Heart right ventricle (tissue), 16 donors: ENCODE measurements around the gene CYBC1. TPM values are rescaled to one million over a fixed set of nuclear protein-coding genes. Genes with fewer than 3 reads are reported as not detected.

Experiments used
- ATAC-seq, 8 donors: fragments of 200-7000 bp; cut with Tn5 transposase; one replicate each; pipeline ENCODE4 v1.9.1; 2020; ENCODE audit warnings: mild to moderate bottlenecking in 8 of 8, moderate library complexity in 8 of 8, moderate number of reproducible peaks in 1 of 8
- DNase-seq, 2 donors: peaks; one replicate each; pipeline ENCODE4 v3.0.0-alpha.2; 2020
- H3K27ac ChIP-seq, 10 donors: fragments of 200-600 bp; sonication (generic) in 2 of 10; one replicate each; pipeline versions ENCODE4 v1.5.0 to v1.8.0; 2020 to 2022; ENCODE audit warnings: mild to moderate bottlenecking in 3 of 10
- H3K27me3 ChIP-seq, 7 donors: fragments of 200-600 bp; one replicate each; pipeline ENCODE4 v1.8.0; 2021 to 2022; ENCODE audit warnings: mild to moderate bottlenecking in 2 of 7
- H3K36me3 ChIP-seq, 9 donors: fragments of 200-600 bp; sonication (generic) in 1 of 9; one replicate each; pipeline versions ENCODE4 v1.5.0 to v1.8.0; 2020 to 2022; ENCODE audit warnings: mild to moderate bottlenecking in 2 of 9
- H3K4me1 ChIP-seq, 9 donors: fragments of 200-600 bp; sonication (generic) in 1 of 9; one replicate each; pipeline versions ENCODE4 v1.5.0 to v1.8.0; 2020 to 2022; ENCODE audit warnings: mild to moderate bottlenecking in 4 of 9
- H3K4me3 ChIP-seq, 10 donors: fragments of 200-600 bp; sonication (generic) in 2 of 10; one replicate each; pipeline versions ENCODE4 v1.5.0 to v1.8.0; 2020 to 2022; ENCODE audit warnings: mild to moderate bottlenecking in 7 of 10, moderate library complexity in 2 of 10
- H3K9me3 ChIP-seq, 11 donors: fragments of 200-600 bp in 10 of 11; sonication (generic) in 2 of 11; one replicate each; pipeline versions ENCODE4 v1.5.0 to v1.8.0; 2013 to 2022; ENCODE audit warnings: mild to moderate bottlenecking in 2 of 11, control low read depth in 1 of 11, moderate library complexity in 1 of 11
- CTCF ChIP-seq, 9 donors: fragments of 200-600 bp; sonication (generic) in 2 of 9; IDR thresholded peaks; one replicate each; pipeline versions ENCODE4 v1.5.0 to v1.8.0; 2021 to 2022; ENCODE audit warnings: antibody characterized with exemption in 9 of 9, mild to moderate bottlenecking in 5 of 9, moderate library complexity in 1 of 9
- WGBS, 2 donors: extraction: QIAGEN DNeasy Blood & Tissue Kit; methylation state at CpG; one replicate each; pipeline ENCODE4 v1.1.7; 2013; ENCODE audit warnings: inconsistent platforms in 1 of 2; 5-methylcytosine and 5-hydroxymethylcytosine counted together
- intact Hi-C, 10 donors: fragments of 100-400 bp; cut with DNase I; formaldehyde crosslinking; loops; one replicate each; pipeline versions ENCODE4 v1.11.1 to v1.14.2; 2022
- polyA plus RNA-seq, 2 donors: library from polyadenylated mRNA; stranded (reverse); fragments of 200-250 nt; gene quantifications; one replicate each; pipeline ENCODE4 v1.2.3, GENCODE V29; 2013
- total RNA-seq, 10 donors: library from RNA; stranded (reverse); fragmentation: NEBNext Ultra II Directional in 3 of 10; extraction: Animal tissue kit (Norgen Biotek cat#: 25700) in 3 of 10; gene quantifications; one replicate each; pipeline versions ENCODE4 v1.2.1 to v1.2.4, GENCODE V29; 2021 to 2023
- donor health status: Arrhythmogenic right ventricular cardiomyopathy.
- donor health status: ischemic (EF 13 %, LVEDD 7.1; RV severe dilation, severe dysfunction).
- donor health status: healthy with polysubstance abuse.
- donor health status: DM: no; HTN: yes; CAD: no.
- donor health status: DM: no; HTN: no; CAD: no.
- donor health status: ischemic (EF 25% LVEDD 6.9; RV normal size, moderate dysfunction).
- donor health status: ischemic (EF 25% LVEDD 5.7; RV mildly dilated, moderate dysfunction).
- donor health status: healthy.
- donor health status: DM: yes; HTN: yes; CAD: no.
- donor health status: Ischemic cardiomyopathy.
- donor health status: ischemic (EF 35%, LVEDD 5.7; RV mildly dilated, moderate dysfunction).
- donor health status: nonischemic (EF 11% LVEDD 7.7; RV severe dilation, severe dysfunction).
- donor health status: DM: yes; HTN: yes; CAD: no.
- donor health status: PGD.
- donor health status: ischemic (EF 29% LVEDD 5.4; RV normal size, mild dysfunction).
- donor health status: nonischemic (EF 23%, LVEDD 6.1; RV moderate dilation, normal function).

Gene CYBC1
- total and polyA plus RNA-seq, 12 donors, result 13.4 to 56.6 (median 21.0) TPM

- intact Hi-C loops, result loop anchor here in 5 of 10 donors (5.0 to 10.0 kb wide), 3 partner anchors 36 to 212 kb away; partner anchors contain the start of genes NARF (in 2 of the 5) and CYBC1 (in 1 of the 5)
- 90 to 93% methylated on average over 6 of the region's 6 CpGs for WGBS, 2 donors
- no peak for TF ChIP-seq CTCF (IDR thresholded peaks at IDR 0.05)
Measured at GRCh38 chr17:82416771-82417170, 33.8 kb downstream of the CYBC1 start.

GRCh38 chr17:82416264-82416663, 34.3 kb downstream of the CYBC1 start:
- no peak for TF ChIP-seq CTCF (IDR thresholded peaks at IDR 0.05)
- intact Hi-C loops, result loop anchor here in 5 of 10 donors (5.0 to 10.0 kb wide), 3 partner anchors 36 to 211 kb away; partner anchors contain the start of genes NARF (in 2 of the 5) and CYBC1 (in 1 of the 5)
- no peaks in the 10 kb centered on the region for H3K9me3 ChIP-seq
- peaks cover 0 to 18% (median 3%) of the 10 kb centered on the region in 9 donors for H3K36me3 ChIP-seq
- WGBS, 2 donors, result 92 to 95% methylated on average over 4 of the region's 4 CpGs
- ATAC-seq, result no peak
- no peaks in the 10 kb centered on the region for H3K27me3 ChIP-seq
- DNase-seq, result no peak
- H3K4me3 ChIP-seq, result no peak overlapping the region
- H3K4me1 ChIP-seq, result peaks cover 3 to 37% (median 20%) of the 10 kb centered on the region in 9 donors
- H3K27ac ChIP-seq, result no peak overlapping the region

More at GRCh38 chr17:82416771-82417170, 33.8 kb downstream of the CYBC1 start:
- H3K4me1 ChIP-seq, result peaks cover 3 to 37% (median 20%) of the 10 kb centered on the region in 9 donors
- peaks cover 0 to 22% (median 3%) of the 10 kb centered on the region in 9 donors for H3K36me3 ChIP-seq
- H3K27ac ChIP-seq, result no peak overlapping the region
- no peak for ATAC-seq
- H3K4me3 ChIP-seq, result no peak overlapping the region
- DNase-seq, result no peak
- H3K9me3 ChIP-seq, result no peaks in the 10 kb centered on the region
- no peaks in the 10 kb centered on the region for H3K27me3 ChIP-seq

GRCh38 chr17:82415786-82416185, 34.8 kb downstream of the CYBC1 start:
- intact Hi-C loops, result loop anchor here in 8 of 10 donors (2.0 to 10.0 kb wide), 5 partner anchors 37 to 211 kb away; partner anchors contain the start of genes NARF (in 2 of the 8) and CYBC1 (in 1 of the 8)
- no peak for ATAC-seq
- Histone ChIP-seq H3K9me3 (no peaks in the 10 kb centered on the region), H3K27me3 (no peaks in the 10 kb centered on the region), H3K4me1 (peaks cover 3 to 37% (median 20%) of the 10 kb centered on the region in 9 donors), H3K27ac (no peak overlapping the region), H3K36me3 (peaks cover 0 to 16% (median 3%) of the 10 kb centered on the region in 9 donors), H3K4me3 (no peak overlapping the region)
- WGBS, 2 donors, result 92 to 94% methylated on average over 9 of the region's 9 CpGs
- no peak for DNase-seq
- no peak for TF ChIP-seq CTCF (IDR thresholded peaks at IDR 0.05)

GRCh38 chr17:82415336-82415735, 35.2 kb downstream of the CYBC1 start:
- peaks cover 3 to 37% (median 20%) of the 10 kb centered on the region in 9 donors for H3K4me1 ChIP-seq
- intact Hi-C loops, result loop anchor here in 8 of 10 donors (2.0 to 10.0 kb wide), 5 partner anchors 37 to 211 kb away; partner anchors contain the start of genes NARF (in 2 of the 8) and CYBC1 (in 1 of the 8)
- 92 to 93% methylated on average over 26 of the region's 26 CpGs for WGBS, 2 donors

More at GRCh38 chr17:82415336-82415735, 35.2 kb downstream of the CYBC1 start:
- ATAC-seq (no peak), DNase-seq (no peak)
- no peaks in the 10 kb centered on the region for H3K9me3 ChIP-seq
- peaks cover 0 to 13% (median 3%) of the 10 kb centered on the region in 9 donors for H3K36me3 ChIP-seq
- no peaks in the 10 kb centered on the region for H3K27me3 ChIP-seq
- TF ChIP-seq CTCF (IDR thresholded peaks at IDR 0.05), result no peak
- H3K27ac ChIP-seq, result no peak overlapping the region
- H3K4me3 ChIP-seq, result no peak overlapping the region
